HG02588 (cell line): Measurements from ENCODE around the gene ISLR2.
A peak's percentile ranks its signal among the peaks of the same experiment; 100 is the strongest.
"Not testable (repeated sequence)": the region's sequence is repeated elsewhere in the genome, so short reads cannot be mapped to it uniquely, and the experiment has no call there.

Experiments used
- ATAC-seq: cut with Tn5 transposase; IDR thresholded peaks from one replicate; pipeline ENCODE4 v1.9.1; 2021; ENCODE audit warnings: mild to moderate bottlenecking, moderate library complexity; ENCODE audit not compliant: unreplicated experiment

Gene ISLR2, protein sequence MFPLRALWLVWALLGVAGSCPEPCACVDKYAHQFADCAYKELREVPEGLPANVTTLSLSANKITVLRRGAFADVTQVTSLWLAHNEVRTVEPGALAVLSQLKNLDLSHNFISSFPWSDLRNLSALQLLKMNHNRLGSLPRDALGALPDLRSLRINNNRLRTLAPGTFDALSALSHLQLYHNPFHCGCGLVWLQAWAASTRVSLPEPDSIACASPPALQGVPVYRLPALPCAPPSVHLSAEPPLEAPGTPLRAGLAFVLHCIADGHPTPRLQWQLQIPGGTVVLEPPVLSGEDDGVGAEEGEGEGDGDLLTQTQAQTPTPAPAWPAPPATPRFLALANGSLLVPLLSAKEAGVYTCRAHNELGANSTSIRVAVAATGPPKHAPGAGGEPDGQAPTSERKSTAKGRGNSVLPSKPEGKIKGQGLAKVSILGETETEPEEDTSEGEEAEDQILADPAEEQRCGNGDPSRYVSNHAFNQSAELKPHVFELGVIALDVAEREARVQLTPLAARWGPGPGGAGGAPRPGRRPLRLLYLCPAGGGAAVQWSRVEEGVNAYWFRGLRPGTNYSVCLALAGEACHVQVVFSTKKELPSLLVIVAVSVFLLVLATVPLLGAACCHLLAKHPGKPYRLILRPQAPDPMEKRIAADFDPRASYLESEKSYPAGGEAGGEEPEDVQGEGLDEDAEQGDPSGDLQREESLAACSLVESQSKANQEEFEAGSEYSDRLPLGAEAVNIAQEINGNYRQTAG

DNA sequence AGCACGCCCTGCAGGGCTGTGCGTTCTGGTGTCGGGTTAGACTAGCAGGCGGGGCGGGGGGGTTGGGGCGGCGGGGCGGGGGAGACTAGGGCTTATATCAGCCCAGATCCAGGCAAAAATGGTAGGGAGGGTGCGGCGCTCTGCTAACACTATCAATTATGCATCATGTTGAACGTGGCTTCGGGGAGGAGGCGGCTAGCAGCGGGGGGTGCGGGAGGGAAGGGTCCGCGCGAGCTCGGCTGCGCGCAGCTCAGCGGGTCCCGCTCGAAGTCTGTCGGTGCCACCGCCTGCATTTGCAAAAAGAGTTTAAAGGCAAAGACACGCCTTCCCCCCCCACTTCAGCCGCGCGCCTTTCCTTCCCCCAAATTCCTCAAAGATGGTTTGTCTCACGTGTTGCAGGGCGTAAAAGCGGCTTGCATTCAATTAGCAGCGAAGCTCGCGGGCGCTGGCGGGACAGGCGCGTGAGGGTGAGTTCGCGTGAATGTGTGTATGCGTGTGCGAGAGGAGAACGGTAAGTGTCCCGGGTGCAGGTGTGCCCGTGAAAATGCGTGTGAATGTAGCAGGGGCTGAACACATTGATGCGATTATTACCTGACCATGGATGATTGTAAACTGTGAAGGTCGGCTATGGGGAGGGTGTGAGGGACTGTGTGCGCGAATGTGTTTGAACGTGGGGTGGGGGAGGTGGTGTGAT lies at the start of gene ISLR2:
Gene ISLR2 (plus strand): TSS at position 432 of the 694 bp plus-strand sequence. CDS start 2,169 bp downstream, outside the sequence.
- no peak for ATAC-seq

DNA sequence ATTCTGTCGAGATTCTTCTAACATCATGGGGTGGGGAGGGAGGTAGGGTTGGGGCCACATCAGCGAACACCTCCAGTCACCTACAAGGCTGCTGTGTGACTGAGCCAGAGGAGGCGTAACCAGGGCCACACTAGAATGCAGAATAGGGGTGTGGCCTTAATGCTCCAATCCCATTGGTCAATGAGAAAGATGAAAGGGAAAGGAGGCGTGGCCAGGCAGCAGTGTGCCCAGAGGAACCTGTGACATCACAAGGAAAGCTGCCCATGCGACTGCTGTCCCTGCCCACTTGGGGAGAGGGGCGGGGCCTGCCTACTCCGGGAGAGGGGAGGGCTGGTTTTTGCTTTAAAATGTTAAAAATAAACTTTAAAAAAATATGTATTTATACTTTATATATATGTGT lies 47.9 kb upstream of the ISLR2 start, which contains the start of gene GOLGA6A:
Gene GOLGA6A (minus strand): TSS at position 101 of the 400 bp plus-strand sequence. CDS start 41 bp downstream, at position 60.
- not testable (repeated sequence) for ATAC-seq

DNA sequence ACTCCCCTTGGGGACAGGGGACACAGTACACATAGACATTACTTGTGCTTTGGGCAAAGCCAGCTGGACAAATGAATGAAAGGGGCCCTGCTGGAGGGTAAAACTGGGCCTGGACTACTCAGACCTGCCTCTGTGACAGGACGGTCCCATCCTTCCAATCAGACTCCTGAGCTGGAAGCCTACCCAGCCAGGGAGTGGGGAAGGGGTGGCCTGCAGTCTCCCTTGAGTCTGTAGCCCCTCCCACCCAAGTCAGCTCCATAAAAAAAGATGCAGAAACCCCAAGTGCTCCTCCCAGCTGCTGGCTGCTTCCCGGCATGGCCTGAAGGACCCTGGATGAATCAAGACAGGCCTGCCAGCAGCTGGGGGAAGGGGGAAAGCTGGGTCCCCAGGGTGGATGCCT lies 35.8 kb upstream of the ISLR2 start:
- ATAC-seq = not testable (repeated sequence)

DNA sequence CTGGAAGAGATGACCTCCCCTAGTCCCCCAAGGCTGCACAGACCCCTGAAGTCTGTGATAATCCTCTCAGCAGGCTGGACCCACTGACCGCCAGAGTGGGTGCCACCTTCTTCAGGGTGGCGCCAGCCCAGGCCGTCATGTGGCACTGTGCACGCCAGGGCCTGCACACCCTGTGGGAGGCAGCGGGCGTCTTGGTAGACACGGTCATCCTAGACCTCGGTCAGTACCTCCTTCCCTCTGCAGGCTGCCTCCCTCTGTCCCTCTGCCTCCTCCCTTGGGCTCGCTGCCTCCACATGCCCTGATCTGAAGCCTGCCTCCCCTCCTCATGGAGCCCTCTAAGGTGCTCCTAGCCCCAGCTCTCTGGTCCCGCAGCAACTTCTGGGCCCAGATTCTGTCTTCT lies 34.8 kb upstream of the ISLR2 start:
- ATAC-seq = not testable (repeated sequence)

DNA sequence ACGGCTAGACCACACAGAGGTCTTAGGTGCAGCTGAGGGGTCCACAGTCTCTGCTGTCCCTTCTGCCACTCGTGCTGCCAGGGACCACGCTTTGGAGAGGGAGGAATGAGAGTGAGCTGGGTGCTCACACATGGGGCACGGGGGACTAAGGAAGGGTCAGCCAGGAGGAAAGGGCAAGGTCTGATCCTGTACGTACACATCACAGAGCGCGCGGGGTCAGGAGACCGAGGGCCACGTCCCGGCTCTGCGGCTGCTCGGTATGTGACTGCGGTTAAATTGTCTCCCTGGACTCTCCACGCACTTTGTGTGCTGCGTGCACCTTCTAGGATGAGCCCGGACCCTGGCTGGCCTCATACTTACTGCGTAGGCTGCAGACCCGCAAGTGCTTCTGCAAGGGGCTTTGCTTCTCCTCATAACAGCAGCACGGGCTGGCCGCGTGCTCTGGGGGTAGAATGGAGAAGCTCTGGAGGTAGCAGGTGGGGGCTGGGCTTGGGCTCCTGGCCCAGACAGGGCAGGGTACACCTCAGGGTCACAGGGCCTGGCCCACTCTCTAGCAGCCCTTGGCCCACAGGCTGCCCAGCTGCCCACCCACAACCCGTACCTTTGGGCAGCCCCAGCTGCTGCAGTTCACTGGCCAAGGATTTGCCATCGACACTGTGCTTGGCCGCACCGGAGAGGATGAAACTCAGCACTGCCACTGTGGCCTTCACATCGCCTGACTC lies 33.5 kb upstream of the ISLR2 start:
- not testable (repeated sequence) for ATAC-seq

DNA sequence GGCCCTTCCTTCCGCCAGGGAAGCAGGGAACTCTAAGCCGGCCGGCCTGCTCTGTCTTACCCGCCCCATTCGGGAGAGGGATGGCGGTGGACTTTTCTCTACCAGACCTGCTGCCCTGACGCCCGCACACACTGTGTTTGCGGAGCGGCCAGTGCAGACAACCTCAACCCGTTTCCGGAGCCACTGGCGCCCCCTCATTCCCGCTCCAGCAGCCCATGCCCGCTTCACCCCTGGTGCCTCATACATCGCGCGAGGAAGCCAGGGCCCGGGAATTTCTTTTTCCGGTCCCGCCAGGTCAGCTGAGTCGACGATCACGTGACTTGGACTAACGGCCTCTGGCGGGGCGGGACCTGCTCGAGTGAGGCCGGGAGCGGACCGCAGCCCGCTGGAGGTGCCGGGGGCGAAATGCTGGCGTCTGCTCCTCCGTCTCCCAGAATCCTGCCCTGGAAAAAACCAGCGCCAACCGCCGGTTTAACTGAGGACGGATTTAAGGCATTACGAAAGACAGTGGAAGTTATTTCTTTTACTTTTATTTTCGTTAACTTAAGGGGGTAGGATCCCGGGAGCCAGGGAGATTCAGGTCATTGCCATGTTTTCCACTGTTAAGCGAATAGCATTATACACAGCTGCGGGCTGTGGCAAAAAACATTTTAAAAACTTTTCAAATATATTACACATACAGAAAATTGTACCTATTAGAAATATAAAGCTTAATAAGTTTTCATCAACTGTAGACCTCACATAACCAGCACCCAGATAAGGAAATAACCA lies 30.2 kb upstream of the ISLR2 start:
- ATAC-seq = peak; percentile 86

DNA sequence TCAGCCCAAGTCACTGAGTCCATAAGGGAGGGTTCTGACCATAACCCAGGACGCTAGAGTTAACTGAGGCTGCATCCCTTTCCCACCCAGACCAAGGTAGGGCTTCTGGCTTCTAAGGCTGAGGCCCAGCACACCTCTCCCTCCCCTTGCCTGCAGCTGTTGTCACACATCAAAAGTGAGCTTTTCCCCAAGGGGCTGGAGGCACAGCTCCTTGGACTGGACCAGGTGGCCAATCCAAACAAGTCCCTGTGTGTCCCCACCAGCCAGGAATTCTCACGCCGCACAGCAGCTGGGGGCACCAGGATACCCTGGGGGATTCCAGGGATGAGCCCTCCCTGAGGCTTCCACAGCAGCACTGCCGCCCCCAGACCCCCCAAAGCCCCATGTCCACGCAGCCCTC lies 22.3 kb upstream of the ISLR2 start:
- no peak for ATAC-seq

DNA sequence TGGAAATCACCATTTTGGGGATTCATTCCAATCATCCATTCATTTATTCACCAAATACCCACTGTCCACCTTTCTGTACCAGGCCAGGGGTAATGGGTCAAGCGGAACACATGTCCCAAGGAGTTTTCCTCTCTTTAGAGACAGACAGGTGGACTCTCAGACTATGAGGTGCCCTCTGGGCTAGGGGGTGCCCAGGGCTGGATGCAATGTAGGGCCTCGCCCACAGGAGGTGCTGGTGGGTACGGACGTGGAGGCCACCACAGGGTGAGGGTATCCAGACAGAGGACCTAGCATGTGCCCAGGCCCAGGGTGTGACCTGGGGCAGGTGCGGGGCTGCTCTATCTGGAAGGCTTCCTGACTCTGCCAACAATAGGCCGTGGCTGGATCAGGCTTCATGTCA lies 21.8 kb upstream of the ISLR2 start:
- ATAC-seq = not testable (repeated sequence)

DNA sequence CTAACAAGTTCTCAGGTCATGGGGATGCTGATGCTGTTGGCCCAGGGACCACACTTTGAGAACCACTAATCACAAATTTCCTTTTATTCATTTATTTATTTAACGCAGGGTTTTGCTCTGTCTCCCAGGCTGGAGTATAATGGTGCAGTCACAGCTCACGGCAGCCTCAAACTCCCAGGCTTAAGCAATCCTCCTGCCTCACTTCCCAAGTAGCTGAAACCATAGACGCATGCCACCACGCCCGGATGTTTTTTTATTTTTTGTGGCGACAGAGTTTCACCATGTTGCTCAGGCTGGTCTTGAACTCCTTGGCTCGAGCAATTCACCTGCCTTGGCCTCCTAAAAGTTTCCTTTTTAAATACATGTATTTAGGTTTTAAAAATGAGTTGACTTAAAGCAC lies 20.7 kb upstream of the ISLR2 start:
- no peak for ATAC-seq

DNA sequence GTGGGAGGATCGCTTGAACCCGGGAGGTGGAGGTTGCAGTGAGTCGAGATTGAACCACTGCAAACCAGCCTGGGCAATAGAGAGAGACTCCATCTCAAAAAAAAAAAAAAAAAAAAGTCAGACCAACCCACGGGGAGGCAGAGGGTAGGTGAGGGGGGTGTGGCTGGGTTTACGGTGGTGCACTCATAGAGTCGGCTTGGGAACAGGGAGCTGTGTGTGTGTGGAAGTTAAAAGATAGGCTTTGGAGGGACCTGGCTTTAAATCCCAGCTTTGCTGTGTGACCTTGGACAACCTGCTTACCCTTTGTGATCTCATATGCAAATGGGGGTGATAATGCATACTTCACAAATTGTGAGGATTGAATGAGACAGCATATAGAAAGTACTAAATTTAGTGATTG lies 10.0 kb upstream of the ISLR2 start:
- no peak for ATAC-seq

DNA sequence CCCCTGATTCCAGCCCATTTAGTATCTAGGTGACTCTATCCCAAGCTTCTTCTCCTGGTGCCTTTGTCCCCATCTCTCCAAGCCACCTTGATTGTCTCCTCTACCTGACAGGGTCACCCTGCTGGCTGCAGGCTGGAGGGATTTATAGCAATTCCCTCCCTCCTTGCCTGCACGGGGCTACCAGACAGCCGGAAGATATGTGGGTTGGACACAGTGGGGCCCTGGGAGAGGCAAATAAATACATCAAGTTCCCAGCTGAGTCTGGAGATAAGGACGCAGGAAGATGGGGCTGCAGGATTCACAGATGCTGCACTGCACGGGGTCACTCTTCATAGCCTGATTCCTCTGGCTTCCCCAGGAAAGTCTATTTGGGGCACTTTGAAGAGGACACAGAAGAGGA lies 9.3 kb upstream of the ISLR2 start:
- no peak for ATAC-seq

DNA sequence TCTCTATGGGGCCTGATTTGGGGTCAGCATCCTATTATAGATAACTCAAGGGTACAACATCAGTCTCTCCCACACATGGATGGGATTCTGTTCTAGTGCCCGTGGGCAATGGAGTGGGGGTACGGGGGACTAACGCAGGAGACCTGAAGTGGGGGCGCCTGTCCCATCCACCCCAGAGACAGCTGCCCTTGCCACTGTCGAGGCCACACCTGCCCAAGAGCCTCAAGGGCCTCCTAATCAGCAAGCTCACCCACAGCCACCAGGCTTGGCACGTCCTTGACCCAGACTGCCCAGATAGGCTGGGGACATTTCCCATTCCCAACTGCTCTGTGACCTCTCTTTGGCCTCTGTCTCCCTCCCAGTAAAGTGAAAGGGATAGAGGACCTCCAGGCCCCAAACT lies 8.5 kb upstream of the ISLR2 start:
- ATAC-seq = no peak

DNA sequence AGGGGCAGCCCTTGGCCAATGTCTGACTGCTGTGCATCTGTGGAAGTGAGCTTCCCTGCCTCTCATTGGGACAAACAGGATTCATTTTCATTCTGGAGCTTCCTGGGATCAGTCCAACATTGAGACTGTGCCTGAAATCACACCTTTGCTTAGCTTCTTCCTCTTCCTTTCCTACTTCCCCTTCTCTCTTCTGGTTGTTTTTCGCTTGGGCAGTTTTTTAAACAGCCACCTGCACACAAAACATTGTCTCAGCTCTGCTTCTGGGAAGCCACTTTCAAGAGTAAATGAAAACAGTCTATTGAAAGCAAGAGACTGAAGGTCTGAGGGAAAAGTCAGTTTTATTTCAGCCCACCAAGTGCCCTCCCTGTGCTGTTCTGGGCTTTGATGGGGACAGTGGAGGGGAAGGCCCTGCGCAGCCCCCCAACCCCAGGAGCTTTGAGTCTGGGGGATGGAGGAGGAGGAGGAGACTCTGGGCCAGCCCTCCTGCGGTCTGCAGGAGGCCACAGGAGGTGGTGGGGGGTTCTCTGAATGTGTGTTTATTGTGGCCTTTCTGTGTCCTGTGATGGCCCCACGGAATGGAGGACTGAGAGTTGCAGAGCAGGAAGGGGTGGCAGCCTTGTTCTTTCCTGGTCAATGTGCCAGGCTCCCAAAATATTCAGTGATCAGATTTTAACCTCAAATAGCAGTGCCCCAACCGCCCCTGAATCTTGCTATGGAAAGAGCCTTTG lies 7.8 kb upstream of the ISLR2 start:
- no peak for ATAC-seq

DNA sequence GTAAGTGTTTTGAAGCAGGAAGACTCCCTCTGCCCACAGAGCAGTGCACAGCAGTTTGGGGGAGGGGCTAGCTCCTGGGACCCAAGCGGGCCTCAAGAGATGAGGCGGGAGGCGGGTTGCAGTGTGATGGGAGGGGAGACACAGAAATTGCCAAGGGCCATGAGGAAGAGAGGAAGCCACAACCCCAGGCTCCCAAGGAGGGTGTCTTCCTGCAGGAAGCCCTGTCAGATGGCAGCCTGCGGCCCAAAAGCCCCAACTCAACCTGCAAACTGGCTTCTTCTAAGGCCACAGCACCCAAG lies 7.3 kb upstream of the ISLR2 start:
- ATAC-seq = no peak

DNA sequence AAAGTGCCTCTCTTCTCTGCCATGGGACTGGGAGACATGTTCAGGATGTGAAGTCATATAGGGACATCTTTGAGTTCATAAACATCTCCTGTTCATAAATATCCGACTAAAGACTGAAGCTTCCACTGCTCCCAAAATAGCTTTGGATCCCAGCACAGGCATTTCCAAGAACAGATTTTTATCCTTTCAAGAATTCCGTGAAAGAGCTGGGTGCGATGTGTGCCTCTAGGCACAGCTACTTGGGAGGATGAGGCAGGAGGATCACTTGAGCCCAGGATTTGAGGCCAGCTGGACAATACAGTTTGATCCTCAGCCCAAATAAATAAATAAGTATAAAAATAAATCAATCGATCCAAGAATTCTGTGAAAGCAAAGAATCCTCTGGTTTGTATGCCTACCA lies 6.7 kb upstream of the ISLR2 start:
- ATAC-seq = no peak

DNA sequence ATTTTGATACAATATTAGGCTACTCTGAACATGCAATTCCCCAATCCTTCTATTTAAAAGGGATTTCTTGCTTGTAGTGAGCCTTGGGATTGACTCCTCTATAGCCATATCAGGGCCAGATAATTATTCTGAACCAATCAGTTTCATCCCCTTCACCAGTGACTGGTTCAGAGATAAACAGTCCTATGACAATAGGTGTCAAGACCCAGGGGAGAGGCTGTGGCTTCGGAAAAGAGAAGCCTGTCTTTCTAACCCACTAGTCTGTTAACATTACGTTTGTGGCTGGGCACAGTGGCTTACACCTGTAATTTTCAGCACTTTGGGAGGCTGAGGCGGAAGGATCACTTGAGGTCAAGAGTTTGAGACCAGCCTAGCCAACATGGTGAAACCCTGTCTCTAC lies 6.2 kb upstream of the ISLR2 start:
- no peak for ATAC-seq

DNA sequence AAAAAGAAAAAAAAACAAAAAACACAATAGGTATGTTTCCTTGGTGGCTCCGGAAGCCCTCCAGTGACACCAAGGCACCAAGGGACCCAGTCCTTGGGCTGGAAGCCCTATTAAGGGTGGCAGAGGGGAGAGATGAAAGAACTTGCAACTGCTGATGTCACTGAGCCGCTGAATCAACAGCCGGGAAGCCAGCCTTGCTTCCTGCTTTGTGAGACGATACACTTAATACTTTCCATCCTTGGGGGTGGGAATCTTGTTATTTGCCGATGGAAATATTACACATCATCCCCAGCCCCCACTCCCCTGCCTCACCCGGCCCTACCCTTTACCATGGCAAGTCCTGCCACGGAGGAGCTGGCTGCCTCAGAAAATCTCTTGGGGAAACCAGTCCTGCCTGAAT lies 5.6 kb upstream of the ISLR2 start:
- ATAC-seq = no peak

DNA sequence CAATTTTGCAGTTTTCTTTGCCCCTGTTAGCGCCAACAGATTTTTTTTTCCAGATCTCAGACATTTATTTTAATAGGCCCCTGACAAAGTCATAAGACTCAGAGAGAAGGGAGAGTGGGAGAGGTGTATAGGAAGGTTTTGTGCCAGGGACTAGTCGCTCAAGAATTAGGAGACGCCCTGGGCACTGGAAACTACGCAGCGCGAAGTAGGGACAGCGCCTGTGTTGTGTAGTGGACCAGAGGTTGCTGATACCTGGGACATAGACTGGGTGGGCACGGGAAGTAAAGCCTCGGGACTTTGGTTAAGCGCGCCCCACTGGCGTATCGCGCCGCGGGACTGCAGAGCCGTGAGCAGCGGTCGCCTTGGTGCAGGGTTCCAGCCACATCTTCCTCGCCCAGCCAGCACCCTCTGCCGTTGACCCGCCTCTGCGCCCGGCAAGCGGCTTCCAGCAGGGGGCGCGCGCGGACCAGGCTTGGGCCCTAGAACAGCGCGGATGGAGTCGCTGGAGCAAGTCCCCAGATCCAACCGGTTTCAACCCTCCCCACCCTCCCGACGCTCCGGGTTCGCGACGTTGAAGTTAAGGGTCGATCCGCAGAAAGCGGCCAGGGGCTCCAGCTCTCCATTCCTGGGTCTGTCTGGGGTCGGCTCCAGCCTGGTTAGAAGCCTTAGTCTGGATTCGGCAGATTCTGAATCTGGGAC lies 3.0 kb upstream of the ISLR2 start:
- ATAC-seq = no peak
